B cell (primary cell): ENCODE data around the gene SCO2.

ENCODE experiments used
- CTCF ChIP-seq: fragments of 200-600 bp; IDR thresholded peaks from one replicate; pipeline ENCODE4 v1.8.0; 2022; ENCODE audit warnings: antibody characterized with exemption, mild to moderate bottlenecking
- EZH2 ChIP-seq: IDR thresholded peaks from 2 replicates; pipeline ENCODE4 v1.6.1; 2012; ENCODE audit warnings: borderline replicate concordance, low read depth, mild to moderate bottlenecking, moderate library complexity, low read length; ENCODE audit not compliant: insufficient read depth, poor library complexity, severe bottlenecking

- TF ChIP-seq CTCF, result no peak
- no peak for TF ChIP-seq EZH2
These were observed 22.9 kb upstream of the SCO2 start for GRCh38 chr22:50548040-50548920.
